Lower leg skin (tissue), 4 donors: ENCODE measurements around the gene PPP1R11. TPM values are rescaled to one million over a fixed set of nuclear protein-coding genes. Genes with fewer than 3 reads are reported as not detected.

Source experiments
- DNase-seq, 2 donors: peaks; one replicate each; pipeline ENCODE4 v3.0.0-alpha.2; 2019; ENCODE audit warnings: low spot score in 2 of 2
- H3K4me3 ChIP-seq: fragments of 200-600 bp; sonication (generic); 2 replicates; pipeline ENCODE4 v1.5.1; 2017; ENCODE audit warnings: mild to moderate bottlenecking, low read depth; ENCODE audit not compliant: poor library complexity, severe bottlenecking
- CTCF ChIP-seq, 3 donors: fragments of 450-650 bp; IDR thresholded peaks; one replicate each; pipeline ENCODE4 v1.5.1; 2016; ENCODE audit warnings: antibody characterized with exemption in 3 of 3, mild to moderate bottlenecking in 3 of 3, moderate library complexity in 2 of 3
- POLR2A ChIP-seq, 2 donors: fragments of 450-650 bp; IDR thresholded peaks; one replicate each; pipeline ENCODE4 v1.6.1; 2016 to 2017; ENCODE audit warnings: antibody characterized with exemption in 2 of 2, mild to moderate bottlenecking in 1 of 2, moderate library complexity in 1 of 2
- WGBS, 2 donors: methylation state at CpG; one replicate each; pipeline ENCODE4 v1.1.5; 2018; 5-methylcytosine and 5-hydroxymethylcytosine counted together
- intact Hi-C: fragments of 100-400 bp; cut with DNase I; formaldehyde crosslinking; loops from one replicate; pipeline ENCODE4 v1.15.0; 2023; ENCODE audit warnings: low total_unique reads
- total RNA-seq, 4 donors: library from RNA; depleted of rRNA; stranded (reverse); fragments of >200 nt; gene quantifications; one replicate each; pipeline ENCODE4 v1.1.0, GENCODE V29; 2016

PPP1R11 gene
- total RNA-seq, 4 donors from 2014 or later: 32.2 to 38.2 (median 36.6) TPM

GRCh38 chr6:30053682-30054081 lies 13.3 kb upstream of the PPP1R11 start:
- DNase-seq: no peak
- WGBS, 2 donors: 90 to 91% methylated on average over 3 of the region's 3 CpGs
- H3K4me3 ChIP-seq: no peak overlapping the region
- TF ChIP-seq CTCF (IDR thresholded peaks at IDR 0.05) (no peak), POLR2A (IDR thresholded peaks at IDR 0.05) (no peak)
- intact Hi-C loops: no loop called here

- TF ChIP-seq POLR2A (IDR thresholded peaks at IDR 0.05): no peak
- no peak for TF ChIP-seq CTCF (IDR thresholded peaks at IDR 0.05)
- WGBS, 2 donors: 53 to 57% methylated on average over 1 of the region's 1 CpG
These were observed 11.5 kb upstream of the PPP1R11 start for GRCh38 chr6:30055513-30055912.

GRCh38 chr6:30060606-30061091 lies 6.3 kb upstream of the PPP1R11 start:
- peak overlapping the region; percentile 82 for H3K4me3 ChIP-seq
- DNase-seq: peak in 1 of 2 donors; percentile 85
- intact Hi-C loops: no loop called here
- TF ChIP-seq POLR2A (IDR thresholded peaks at IDR 0.05) (no peak), CTCF (IDR thresholded peaks at IDR 0.05) (no peak)
- 0% methylated on average over 24 of the region's 24 CpGs for WGBS, 2 donors

More at GRCh38 chr6:30055513-30055912, 11.5 kb upstream of the PPP1R11 start:
- DNase-seq: no peak
- intact Hi-C loops: no loop called here
- H3K4me3 ChIP-seq: no peak overlapping the region

- 0 to 1% methylated on average over 30 to 48 of the region's 48 CpGs for WGBS, 2 donors
- peak; percentile 94 to 98 for DNase-seq
- peak within 1 kb of the TSS; percentile 82 for H3K4me3 ChIP-seq
- TF ChIP-seq POLR2A (IDR thresholded peaks at IDR 0.05) (peak in 1 of 2 donors; percentile 12), CTCF (IDR thresholded peaks at IDR 0.05) (peak in 1 of 3 donors; percentile 7)
- intact Hi-C loops: no loop called here
These were observed 5.7 kb upstream of the PPP1R11 start, which contains the start of gene POLR1H for GRCh38 chr6:30061092-30061857. Gene POLR1H, plus strand, starts transcription at chr6:30061265. Its CDS starts 260 bp downstream, at chr6:30061525.

- peak overlapping the region; percentile 82 for H3K4me3 ChIP-seq
- 52% methylated on average over 13 of the region's 13 CpGs for WGBS, 2 donors
- TF ChIP-seq CTCF (IDR thresholded peaks at IDR 0.05) (no peak), POLR2A (IDR thresholded peaks at IDR 0.05) (no peak)
- DNase-seq: no peak
- intact Hi-C loops: no loop called here
These were observed 5.0 kb upstream of the PPP1R11 start for GRCh38 chr6:30061858-30062458.
